ENCODE data around the gene ING3. TPM values are rescaled to one million over a fixed set of nuclear protein-coding genes. Genes with fewer than 3 reads are reported as not detected.

Gene ING3
- total RNA-seq, 4 donors from 2014 or later = 5.8 to 9.9 (median 6.7) TPM

- H3K36me3 ChIP-seq = no peaks in the 10 kb centered on the region
- no peaks in the 10 kb centered on the region for H3K27me3 ChIP-seq
- intact Hi-C loops (cut with DNase I; ENCODE audit: low total_unique reads) = loop anchor here (1.0 kb wide), 1 partner anchor 122 kb away; no protein-coding TSS in a partner anchor
- H3K27ac ChIP-seq = no peak overlapping the region
- no peak for DNase-seq
- no peak overlapping the region for H3K4me3 ChIP-seq
- no peaks in the 10 kb centered on the region for H3K9me3 ChIP-seq
- TF ChIP-seq, protein P1, sequence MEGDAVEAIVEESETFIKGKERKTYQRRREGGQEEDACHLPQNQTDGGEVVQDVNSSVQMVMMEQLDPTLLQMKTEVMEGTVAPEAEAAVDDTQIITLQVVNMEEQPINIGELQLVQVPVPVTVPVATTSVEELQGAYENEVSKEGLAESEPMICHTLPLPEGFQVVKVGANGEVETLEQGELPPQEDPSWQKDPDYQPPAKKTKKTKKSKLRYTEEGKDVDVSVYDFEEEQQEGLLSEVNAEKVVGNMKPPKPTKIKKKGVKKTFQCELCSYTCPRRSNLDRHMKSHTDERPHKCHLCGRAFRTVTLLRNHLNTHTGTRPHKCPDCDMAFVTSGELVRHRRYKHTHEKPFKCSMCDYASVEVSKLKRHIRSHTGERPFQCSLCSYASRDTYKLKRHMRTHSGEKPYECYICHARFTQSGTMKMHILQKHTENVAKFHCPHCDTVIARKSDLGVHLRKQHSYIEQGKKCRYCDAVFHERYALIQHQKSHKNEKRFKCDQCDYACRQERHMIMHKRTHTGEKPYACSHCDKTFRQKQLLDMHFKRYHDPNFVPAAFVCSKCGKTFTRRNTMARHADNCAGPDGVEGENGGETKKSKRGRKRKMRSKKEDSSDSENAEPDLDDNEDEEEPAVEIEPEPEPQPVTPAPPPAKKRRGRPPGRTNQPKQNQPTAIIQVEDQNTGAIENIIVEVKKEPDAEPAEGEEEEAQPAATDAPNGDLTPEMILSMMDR (IDR thresholded peaks at IDR 0.05 in 4 of 5, conservative IDR thresholded peaks at IDR 0.05 in 1 of 5) = no peak
- TF ChIP-seq POLR2A (IDR thresholded peaks at IDR 0.05) = no peak
- peaks cover under 1 to 8% of the 10 kb centered on the region in 2 donors for H3K4me1 ChIP-seq
- ATAC-seq = no peak
- in situ Hi-C loops (cut with MboI; ENCODE audit: low sequenced_read_pairs in 4 of 4) = loop anchor here in 2 of 4 donors (5.0 to 10.0 kb wide), 2 partner anchors 96 to 118 kb away; no protein-coding TSS in a partner anchor
These were observed 36.1 kb downstream of the ING3 start for GRCh38 chr7:120986650-120987049.

- H3K9me3 ChIP-seq = no peaks in the 10 kb centered on the region
- no peaks in the 10 kb centered on the region for H3K36me3 ChIP-seq
- peaks cover 4 to 14% of the 10 kb centered on the region in 2 donors for H3K4me1 ChIP-seq
- ATAC-seq (no peak), DNase-seq (no peak)
- H3K4me3 ChIP-seq = peak overlapping the region in 2 of 4 donors; percentile 65 to 72
- no peak for TF ChIP-seq POLR2A (IDR thresholded peaks at IDR 0.05)
- TF ChIP-seq, protein P1 (IDR thresholded peaks at IDR 0.05 in 4 of 5, conservative IDR thresholded peaks at IDR 0.05 in 1 of 5) = no peak
- in situ Hi-C loops (cut with MboI; ENCODE audit: low sequenced_read_pairs in 4 of 4) = loop anchor here in 2 of 4 donors (5.0 to 10.0 kb wide), 2 partner anchors 95 to 118 kb away; no protein-coding TSS in a partner anchor
- peak overlapping the region; percentile 91 to 98 (median 94) for H3K27ac ChIP-seq
- intact Hi-C loops (cut with DNase I; ENCODE audit: low total_unique reads) = loop anchor here (1.0 kb wide), 1 partner anchor 121 kb away; no protein-coding TSS in a partner anchor
- H3K27me3 ChIP-seq = no peaks in the 10 kb centered on the region
These were observed 36.7 kb downstream of the ING3 start for GRCh38 chr7:120987280-120987679.

- Histone ChIP-seq H3K4me3 (peak overlapping the region; percentile 65 to 72 (median 66)), H3K27ac (peak overlapping the region; percentile 91 to 98 (median 94)), H3K36me3 (no peaks in the 10 kb centered on the region), H3K27me3 (no peaks in the 10 kb centered on the region), H3K9me3 (no peaks in the 10 kb centered on the region), H3K4me1 (peaks cover 10 to 21% of the 10 kb centered on the region in 2 donors)
- peak; percentile 60 to 76 for ATAC-seq
- no peak for TF ChIP-seq POLR2A (IDR thresholded peaks at IDR 0.05)
- TF ChIP-seq, protein P1 (IDR thresholded peaks at IDR 0.05 in 4 of 5, conservative IDR thresholded peaks at IDR 0.05 in 1 of 5) = peak; percentile 83 to 96 (median 94)
- in situ Hi-C loops (cut with MboI; ENCODE audit: low sequenced_read_pairs in 4 of 4) (loop anchor here in 2 of 4 donors (5.0 to 10.0 kb wide), 2 partner anchors 94 to 117 kb away; no protein-coding TSS in a partner anchor), intact Hi-C loops (cut with DNase I; ENCODE audit: low total_unique reads) (loop anchor here (1.0 to 2.0 kb wide), 3 partner anchors 37 to 120 kb away; partner anchors contain the start of gene ING3)
- DNase-seq = peak; percentile 84 to 91
These were observed 37.4 kb downstream of the ING3 start for GRCh38 chr7:120987683-120988590.

DNA sequence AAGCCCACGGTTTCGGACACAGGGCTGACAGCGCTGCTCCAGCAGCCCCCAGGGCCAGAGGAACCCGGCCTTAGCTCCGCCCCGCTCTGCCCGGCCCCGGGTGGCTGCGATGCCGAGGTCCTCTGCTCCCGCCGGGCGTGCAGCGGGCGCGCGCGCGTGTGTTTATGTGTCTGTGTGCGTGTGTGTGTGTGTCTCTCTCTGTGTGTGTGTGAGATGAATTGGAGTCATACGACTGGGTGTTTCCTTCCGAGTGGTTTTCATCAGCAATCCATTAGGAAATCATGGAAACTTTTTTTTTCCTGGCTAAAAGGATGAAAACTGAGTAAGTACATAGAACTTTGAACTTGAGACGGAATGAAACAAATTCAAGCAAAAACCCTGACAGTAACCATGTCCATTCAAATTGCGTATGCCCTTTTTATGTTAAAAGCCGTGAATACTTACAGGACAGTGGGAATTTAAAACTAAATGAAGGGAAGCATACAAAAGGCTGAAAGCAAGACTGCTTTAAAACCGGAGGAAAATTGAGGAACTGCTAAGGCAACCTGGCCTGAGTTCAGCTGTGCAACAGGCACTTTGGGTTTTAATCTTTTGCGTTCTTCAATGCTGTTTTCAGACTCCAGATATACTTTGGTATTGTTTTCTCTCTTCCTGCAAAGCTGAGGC lies 38.1 kb downstream of the ING3 start, which contains the start of gene CPED1:
CPED1 (plus strand) TSS at position 121 of the 666 bp plus-strand sequence. CDS start 911 bp downstream, outside the sequence.
- no peaks in the 10 kb centered on the region for H3K27me3 ChIP-seq
- peak; percentile 58 to 64 for ATAC-seq
- H3K4me1 ChIP-seq = peaks cover 16 to 29% of the 10 kb centered on the region in 2 donors

More for the DNA sequence above, 38.1 kb downstream of the ING3 start, which contains the start of gene CPED1:
- in situ Hi-C loops (cut with MboI; ENCODE audit: low sequenced_read_pairs in 4 of 4) (loop anchor here in 2 of 4 donors (5.0 to 10.0 kb wide), 2 partner anchors 94 to 116 kb away; no protein-coding TSS in a partner anchor), intact Hi-C loops (cut with DNase I; ENCODE audit: low total_unique reads) (loop anchor here (1.0 to 2.0 kb wide), 2 partner anchors 38 to 93 kb away; partner anchors contain the start of gene ING3)
- Histone ChIP-seq H3K9me3 (no peaks in the 10 kb centered on the region), H3K36me3 (no peaks in the 10 kb centered on the region), H3K27ac (peak within 1 kb of the TSS; percentile 91 to 98 (median 94)), H3K4me3 (peak within 1 kb of the TSS; percentile 65 to 72 (median 66))
- DNase-seq = peak; percentile 65 to 80
- peak; percentile 27 to 79 for TF ChIP-seq POLR2A (IDR thresholded peaks at IDR 0.05)
- TF ChIP-seq, protein P1 (IDR thresholded peaks at IDR 0.05 in 4 of 5, conservative IDR thresholded peaks at IDR 0.05 in 1 of 5) = no peak

Measured in gastrocnemius medialis (tissue), 4 donors.